Measurements from ENCODE around the gene CABP1.

CABP1 gene

GRCh38 chr12:120639771-120640721 is at the start of gene CABP1:
Gene CABP1, plus strand, starts transcription at chr12:120640626. Its CDS starts 60 bp downstream, at chr12:120640686.
- DNase-seq (ENCODE audit: low spot score) = no peak

DNA sequence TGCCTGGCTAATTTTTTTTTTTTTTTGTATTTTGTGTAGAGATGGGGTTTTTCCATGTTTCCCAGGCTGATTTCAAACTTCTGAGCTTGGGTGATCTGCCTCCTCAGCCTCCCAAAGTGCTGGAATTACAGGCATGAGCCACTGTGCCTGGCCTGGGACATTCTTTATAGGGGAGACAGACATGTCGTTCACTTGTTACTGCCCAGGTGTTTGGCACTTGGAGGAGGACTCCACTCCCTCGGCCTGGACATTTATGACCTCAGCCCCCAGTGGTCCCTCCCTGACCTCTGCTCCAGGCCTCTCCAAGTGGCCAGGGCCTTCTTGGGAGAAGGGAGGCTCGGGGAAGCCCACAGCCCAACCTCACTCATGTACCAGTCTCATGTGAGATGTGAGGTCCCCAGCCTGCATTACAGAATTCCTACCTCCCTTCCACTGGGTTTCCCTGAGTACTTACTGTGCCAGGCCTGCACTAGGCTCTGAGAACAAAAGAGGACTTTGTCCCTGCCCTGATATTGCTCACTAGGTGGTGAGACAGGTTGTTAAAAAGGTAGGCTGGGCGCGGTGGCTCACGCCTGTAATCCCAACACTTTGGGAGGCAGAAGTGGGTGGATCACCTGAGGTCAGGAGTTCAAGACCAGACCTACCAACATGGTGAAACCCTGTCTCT is 49.6 kb upstream of the CABP1 start:
- Histone ChIP-seq H3K27ac (ENCODE audit: poor library complexity, severe bottlenecking) (no peak overlapping the region), H3K36me3 (ENCODE audit: low read depth) (no peaks in the 10 kb centered on the region), H3K4me3 (ENCODE audit: severe bottlenecking) (no peak overlapping the region), H3K4me1 (ENCODE audit: insufficient read depth, poor library complexity, severe bottlenecking) (no peaks in the 10 kb centered on the region), H3K27me3 (ENCODE audit: insufficient read depth, poor library complexity, severe bottlenecking) (no peaks in the 10 kb centered on the region), H3K9me3 (ENCODE audit: severe bottlenecking) (no peaks in the 10 kb centered on the region)
- no peak for TF ChIP-seq CTCF (IDR thresholded peaks at IDR 0.05; ENCODE audit: poor library complexity, severe bottlenecking)
- no peak for ATAC-seq (ENCODE audit: low read depth)
- no peak for DNase-seq (ENCODE audit: low spot score)

More at GRCh38 chr12:120639771-120640721, at the start of gene CABP1:
- TF ChIP-seq CTCF (IDR thresholded peaks at IDR 0.05; ENCODE audit: poor library complexity, severe bottlenecking) = peak; percentile 61
- H3K4me1 ChIP-seq (ENCODE audit: insufficient read depth, poor library complexity, severe bottlenecking) = peaks cover 5% of the 10 kb centered on the region
- peak; percentile 60 for ATAC-seq (ENCODE audit: low read depth)
- H3K27ac ChIP-seq (ENCODE audit: poor library complexity, severe bottlenecking) = no peak within 1 kb of the TSS
- H3K36me3 ChIP-seq (ENCODE audit: low read depth) = no peaks in the 10 kb centered on the region
- H3K4me3 ChIP-seq (ENCODE audit: severe bottlenecking) = peak within 1 kb of the TSS; percentile 43
- H3K27me3 ChIP-seq (ENCODE audit: insufficient read depth, poor library complexity, severe bottlenecking) = peaks cover 15% of the 10 kb centered on the region
- no peaks in the 10 kb centered on the region for H3K9me3 ChIP-seq (ENCODE audit: severe bottlenecking)

- no peak for TF ChIP-seq CTCF (IDR thresholded peaks at IDR 0.05; ENCODE audit: poor library complexity, severe bottlenecking)
- H3K27ac ChIP-seq (ENCODE audit: poor library complexity, severe bottlenecking) = no peak overlapping the region
- no peaks in the 10 kb centered on the region for H3K9me3 ChIP-seq (ENCODE audit: severe bottlenecking)
- no peak for DNase-seq (ENCODE audit: low spot score)
- H3K36me3 ChIP-seq (ENCODE audit: low read depth) = no peaks in the 10 kb centered on the region
- no peaks in the 10 kb centered on the region for H3K4me1 ChIP-seq (ENCODE audit: insufficient read depth, poor library complexity, severe bottlenecking)
- H3K4me3 ChIP-seq (ENCODE audit: severe bottlenecking) = no peak overlapping the region
- H3K27me3 ChIP-seq (ENCODE audit: insufficient read depth, poor library complexity, severe bottlenecking) = no peaks in the 10 kb centered on the region
- no peak for ATAC-seq (ENCODE audit: low read depth)
Measured at GRCh38 chr12:120592121-120593049, 48.0 kb upstream of the CABP1 start.

DNA sequence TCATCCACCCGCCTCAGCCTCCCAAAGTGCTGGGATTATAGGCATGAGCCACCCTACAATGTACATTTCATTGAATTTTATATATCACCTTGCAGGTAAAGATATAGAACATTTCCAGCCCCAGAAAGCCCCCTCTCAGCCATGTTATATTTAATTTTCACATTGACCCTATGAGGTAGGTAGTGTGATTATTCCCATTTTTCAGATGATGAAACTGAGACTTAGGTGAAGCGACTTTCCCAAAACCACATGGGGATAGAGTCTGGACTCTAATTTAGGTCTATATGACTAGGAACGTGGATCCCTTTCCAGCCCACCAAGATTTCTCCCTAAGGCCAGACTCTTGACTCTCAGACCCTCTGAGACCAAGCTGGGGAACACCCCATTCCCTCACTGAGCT is 43.5 kb upstream of the CABP1 start:
- Histone ChIP-seq H3K4me3 (ENCODE audit: severe bottlenecking) (no peak overlapping the region), H3K9me3 (ENCODE audit: severe bottlenecking) (no peaks in the 10 kb centered on the region), H3K27me3 (ENCODE audit: insufficient read depth, poor library complexity, severe bottlenecking) (no peaks in the 10 kb centered on the region), H3K27ac (ENCODE audit: poor library complexity, severe bottlenecking) (no peak overlapping the region), H3K36me3 (ENCODE audit: low read depth) (no peaks in the 10 kb centered on the region), H3K4me1 (ENCODE audit: insufficient read depth, poor library complexity, severe bottlenecking) (no peaks in the 10 kb centered on the region)
- ATAC-seq (ENCODE audit: low read depth) = no peak
- DNase-seq (ENCODE audit: low spot score) = no peak
- TF ChIP-seq CTCF (IDR thresholded peaks at IDR 0.05; ENCODE audit: poor library complexity, severe bottlenecking) = no peak
